Lung (tissue), 12 donors: ENCODE measurements around the gene APBB2. TPM values are rescaled to one million over a fixed set of nuclear protein-coding genes. Genes with fewer than 3 reads are reported as not detected.
"Not testable (repeated sequence)": the region's sequence is repeated elsewhere in the genome, so short reads cannot be mapped to it uniquely, and the experiment has no call there.

Source experiments
- ATAC-seq: fragments of 200-7000 bp; cut with Tn5 transposase; one replicate; pipeline ENCODE4 v1.9.1; 2020; ENCODE audit warnings: moderate number of reproducible peaks; ENCODE audit not compliant: insufficient read depth, low FRiP score
- DNase-seq, 3 donors: peaks; one replicate each; pipeline ENCODE4 v3.0.0-alpha.2; 2013 to 2017
- H3K27ac ChIP-seq, 2 donors: one replicate each; pipeline ENCODE4 v1.5.1; 2013; ENCODE audit warnings: mild to moderate bottlenecking in 2 of 2, moderate library complexity in 2 of 2, control low read depth in 1 of 2, inconsistent platforms in 1 of 2, low read depth in 1 of 2, low read length in 1 of 2
- H3K27me3 ChIP-seq, 3 donors: one replicate each; pipeline ENCODE4 v1.5.1; 2013; ENCODE audit warnings: low read length in 2 of 3; ENCODE audit not compliant: control insufficient read depth in 3 of 3, insufficient read depth in 3 of 3
- H3K36me3 ChIP-seq, 4 donors: one replicate each; pipeline ENCODE4 v1.5.1; 2013; ENCODE audit warnings: low read length in 4 of 4, mild to moderate bottlenecking in 1 of 4, moderate library complexity in 1 of 4; ENCODE audit not compliant: control insufficient read depth in 4 of 4, insufficient read depth in 4 of 4
- H3K4me1 ChIP-seq, 5 donors: one replicate each; pipeline ENCODE4 v1.5.1; 2013; ENCODE audit warnings: low read length in 5 of 5, mild to moderate bottlenecking in 2 of 5, moderate library complexity in 1 of 5; ENCODE audit not compliant: control insufficient read depth in 5 of 5, insufficient read depth in 5 of 5
- H3K4me3 ChIP-seq: one replicate; pipeline ENCODE4 v1.5.1; 2013; ENCODE audit warnings: mild to moderate bottlenecking, control low read depth, moderate library complexity
- H3K9ac ChIP-seq, 2 donors: one replicate each; pipeline ENCODE4 v1.5.1; 2013; ENCODE audit warnings: low read length in 2 of 2, control low read depth in 1 of 2; ENCODE audit not compliant: insufficient read depth in 1 of 2
- H3K9me3 ChIP-seq, 4 donors: one replicate each; pipeline ENCODE4 v1.5.1; 2013; ENCODE audit warnings: low read length in 3 of 4, mild to moderate bottlenecking in 1 of 4, moderate library complexity in 1 of 4; ENCODE audit not compliant: control insufficient read depth in 4 of 4, insufficient read depth in 3 of 4
- WGBS, 2 donors: extraction: QIAGEN DNeasy Blood & Tissue Kit; methylation state at CpG; one replicate each; pipeline ENCODE4 v1.1.7; 2013; 5-methylcytosine and 5-hydroxymethylcytosine counted together
- polyA plus RNA-seq, 2 donors: library from polyadenylated mRNA; stranded (reverse); fragments of 200-250 nt; gene quantifications; one replicate each; pipeline ENCODE4 v1.2.1, GENCODE V29; 2013
- total RNA-seq, 2 donors: library from RNA; depleted of rRNA in 1 of 2; stranded (reverse); fragments of >200 nt in 1 of 2; gene quantifications; one replicate each; pipeline ENCODE4 v1.2.1, GENCODE V29; 2014 to 2021
- TF ChIP-seq, protein P1 (sequence below): IDR thresholded peaks from 2 replicates; pipeline ENCODE4 v1.5.1; 2012; ENCODE audit warnings: mild to moderate bottlenecking; ENCODE audit errors: control extremely low read depth, extremely low read depth
- donor health status: control.
- donor health status: control.
- donor health status: Bipolar disorder and iron deficiency.
- donor health status: healthy.
- donor health status: DM: yes; HTN: yes; CAD: no.

Gene APBB2
- total and polyA plus RNA-seq, 4 donors: 13.3 to 99.0 (median 40.4) TPM

DNA sequence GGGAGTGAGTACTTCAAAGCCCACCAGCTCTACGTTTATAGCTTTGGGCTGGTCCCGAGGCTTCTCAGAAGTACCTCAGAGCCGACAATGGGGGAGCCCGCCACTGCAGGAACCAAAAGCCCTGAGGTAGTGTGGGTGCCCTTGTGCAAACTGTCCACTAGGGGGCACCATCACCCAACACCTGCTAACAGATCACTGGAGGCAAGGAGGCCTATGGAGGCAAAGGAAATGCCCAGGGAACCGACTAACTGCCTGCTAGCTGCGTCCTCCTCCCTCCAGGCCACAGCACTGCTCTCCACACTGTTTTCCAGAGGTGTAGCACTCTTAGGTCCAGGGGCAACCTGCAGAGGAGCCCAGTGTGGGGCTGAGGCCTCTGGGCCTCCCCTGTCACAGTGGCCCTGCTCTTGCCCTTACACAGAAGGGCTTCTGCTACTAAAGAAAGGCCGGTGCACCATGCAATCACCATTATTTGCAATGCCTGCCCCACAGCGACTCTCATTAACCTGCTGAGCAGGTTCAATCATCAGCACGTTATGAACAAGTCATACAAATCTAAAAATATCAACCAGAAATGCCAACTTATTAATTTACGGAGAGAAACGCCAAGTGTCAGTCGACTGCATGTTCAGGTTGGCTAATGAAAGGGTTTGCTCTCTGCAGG lies 305.5 kb downstream of the APBB2 start:
- no peak overlapping the region for H3K9ac ChIP-seq

DNA sequence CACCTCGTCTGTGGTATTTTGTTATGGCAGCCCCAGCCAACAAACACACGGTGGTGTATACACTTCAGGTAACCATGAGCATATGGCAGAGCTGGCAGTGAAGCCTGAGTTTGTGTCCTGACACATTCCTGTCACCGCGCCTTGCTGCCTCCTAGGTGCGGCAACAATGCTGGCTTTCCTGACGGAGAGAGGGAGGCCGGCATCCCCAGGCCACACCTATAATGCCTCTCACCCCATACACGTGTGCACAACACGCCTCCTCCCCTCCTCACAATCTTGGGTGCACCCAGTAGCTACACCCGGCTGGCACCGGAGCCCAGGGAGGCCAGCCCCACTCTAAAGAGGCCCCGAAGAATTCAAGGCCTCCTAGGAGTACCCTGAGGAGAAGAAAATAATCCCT lies 306.0 kb downstream of the APBB2 start:
- TF ChIP-seq, protein P1, sequence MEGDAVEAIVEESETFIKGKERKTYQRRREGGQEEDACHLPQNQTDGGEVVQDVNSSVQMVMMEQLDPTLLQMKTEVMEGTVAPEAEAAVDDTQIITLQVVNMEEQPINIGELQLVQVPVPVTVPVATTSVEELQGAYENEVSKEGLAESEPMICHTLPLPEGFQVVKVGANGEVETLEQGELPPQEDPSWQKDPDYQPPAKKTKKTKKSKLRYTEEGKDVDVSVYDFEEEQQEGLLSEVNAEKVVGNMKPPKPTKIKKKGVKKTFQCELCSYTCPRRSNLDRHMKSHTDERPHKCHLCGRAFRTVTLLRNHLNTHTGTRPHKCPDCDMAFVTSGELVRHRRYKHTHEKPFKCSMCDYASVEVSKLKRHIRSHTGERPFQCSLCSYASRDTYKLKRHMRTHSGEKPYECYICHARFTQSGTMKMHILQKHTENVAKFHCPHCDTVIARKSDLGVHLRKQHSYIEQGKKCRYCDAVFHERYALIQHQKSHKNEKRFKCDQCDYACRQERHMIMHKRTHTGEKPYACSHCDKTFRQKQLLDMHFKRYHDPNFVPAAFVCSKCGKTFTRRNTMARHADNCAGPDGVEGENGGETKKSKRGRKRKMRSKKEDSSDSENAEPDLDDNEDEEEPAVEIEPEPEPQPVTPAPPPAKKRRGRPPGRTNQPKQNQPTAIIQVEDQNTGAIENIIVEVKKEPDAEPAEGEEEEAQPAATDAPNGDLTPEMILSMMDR: no peak
- Histone ChIP-seq H3K4me1 (peaks cover 0 to 6% (median 0%) of the 10 kb centered on the region in 5 donors), H3K36me3 (peaks cover 0 to 3% (median 0%) of the 10 kb centered on the region in 4 donors), H3K9ac (no peak overlapping the region), H3K27me3 (no peaks in the 10 kb centered on the region), H3K9me3 (no peaks in the 10 kb centered on the region), H3K4me3 (no peak overlapping the region), H3K27ac (peak overlapping the region in 1 of 2 donors; percentile 62)
- 70 to 89% methylated on average over 12 of the region's 12 CpGs for WGBS, 2 donors
- peak; percentile 73 for ATAC-seq
- peak in 1 of 3 donors; percentile 17 for DNase-seq

More for the DNA sequence above, 305.5 kb downstream of the APBB2 start:
- Histone ChIP-seq H3K9me3 (no peaks in the 10 kb centered on the region), H3K4me3 (no peak overlapping the region), H3K36me3 (peaks cover 0 to 2% (median 0%) of the 10 kb centered on the region in 4 donors), H3K27me3 (no peaks in the 10 kb centered on the region), H3K27ac (peak overlapping the region; percentile 30 to 62), H3K4me1 (peaks cover 0 to 6% (median 0%) of the 10 kb centered on the region in 5 donors)
- TF ChIP-seq, protein P1: peak; percentile 61
- peak; percentile 73 to 78 (median 77) for DNase-seq
- ATAC-seq: peak; percentile 84
- 37 to 39% methylated on average over 12 of the region's 12 CpGs for WGBS, 2 donors

DNA sequence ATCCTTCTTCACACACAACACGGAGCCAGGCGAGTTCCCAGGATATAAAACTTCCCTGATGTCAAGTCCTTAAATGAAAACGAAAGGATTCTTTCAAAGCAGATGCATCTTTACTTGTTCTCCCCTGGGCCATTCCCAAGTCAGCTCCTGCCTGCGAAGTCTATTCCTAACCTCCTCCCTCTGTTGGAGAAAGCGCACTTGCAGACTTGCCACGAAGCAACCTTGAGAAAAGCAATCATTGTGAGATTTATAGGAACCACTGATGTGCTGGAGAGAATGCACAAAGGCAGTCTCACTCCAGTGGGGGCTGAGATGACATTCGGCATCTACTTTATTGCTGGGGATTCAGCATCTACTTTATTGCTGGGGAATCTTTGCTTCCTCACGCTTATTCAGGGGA lies 308.9 kb downstream of the APBB2 start:
- TF ChIP-seq, protein P1: no peak
- no peak overlapping the region for H3K27ac ChIP-seq
- WGBS, 2 donors: 88 to 97% methylated on average over 8 of the region's 8 CpGs
- no peaks in the 10 kb centered on the region for H3K27me3 ChIP-seq
- no peaks in the 10 kb centered on the region for H3K9me3 ChIP-seq
- no peak overlapping the region for H3K9ac ChIP-seq
- ATAC-seq (no peak), DNase-seq (no peak)
- peaks cover 0 to 6% (median 0%) of the 10 kb centered on the region in 5 donors for H3K4me1 ChIP-seq
- no peak overlapping the region for H3K4me3 ChIP-seq
- H3K36me3 ChIP-seq: peaks cover 0 to 7% (median 0%) of the 10 kb centered on the region in 4 donors

DNA sequence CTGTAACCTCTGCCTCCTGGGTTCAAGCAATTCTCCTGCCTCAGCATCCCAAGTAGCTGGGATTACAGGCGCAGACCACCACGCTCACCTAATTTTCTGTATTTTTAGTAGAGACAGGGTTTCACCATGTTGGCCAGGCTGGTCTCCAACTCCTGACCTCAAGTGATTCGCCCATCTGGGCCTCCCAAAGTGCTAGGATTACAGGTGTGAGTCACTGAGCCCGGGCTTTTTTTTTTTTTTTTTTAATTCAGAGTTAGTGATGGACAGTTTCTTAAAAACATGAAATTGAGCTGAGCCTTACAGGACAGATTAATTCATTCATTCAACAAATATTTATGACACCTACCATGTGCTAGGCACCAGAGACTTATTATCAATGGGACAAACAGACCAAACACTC lies 313.8 kb downstream of the APBB2 start:
- ATAC-seq, H3K4me3 ChIP-seq, H3K4me1 ChIP-seq, DNase-seq, H3K36me3 ChIP-seq, H3K27ac ChIP-seq, H3K27me3 ChIP-seq, H3K9ac ChIP-seq, H3K9me3 ChIP-seq: not testable (repeated sequence)
- 94 to 96% methylated on average over 4 of the region's 4 CpGs for WGBS, 2 donors
